Measurements from ENCODE around the gene ARMC2. TPM values are rescaled to one million over a fixed set of nuclear protein-coding genes. Genes with fewer than 3 reads are reported as not detected.
"Not testable (repeated sequence)": the region's sequence is repeated elsewhere in the genome, so short reads cannot be mapped to it uniquely, and the experiment has no call there.

ARMC2 gene
- total and polyA plus RNA-seq, 4 donors = 11.8 to 18.5 (median 14.3) TPM

DNA sequence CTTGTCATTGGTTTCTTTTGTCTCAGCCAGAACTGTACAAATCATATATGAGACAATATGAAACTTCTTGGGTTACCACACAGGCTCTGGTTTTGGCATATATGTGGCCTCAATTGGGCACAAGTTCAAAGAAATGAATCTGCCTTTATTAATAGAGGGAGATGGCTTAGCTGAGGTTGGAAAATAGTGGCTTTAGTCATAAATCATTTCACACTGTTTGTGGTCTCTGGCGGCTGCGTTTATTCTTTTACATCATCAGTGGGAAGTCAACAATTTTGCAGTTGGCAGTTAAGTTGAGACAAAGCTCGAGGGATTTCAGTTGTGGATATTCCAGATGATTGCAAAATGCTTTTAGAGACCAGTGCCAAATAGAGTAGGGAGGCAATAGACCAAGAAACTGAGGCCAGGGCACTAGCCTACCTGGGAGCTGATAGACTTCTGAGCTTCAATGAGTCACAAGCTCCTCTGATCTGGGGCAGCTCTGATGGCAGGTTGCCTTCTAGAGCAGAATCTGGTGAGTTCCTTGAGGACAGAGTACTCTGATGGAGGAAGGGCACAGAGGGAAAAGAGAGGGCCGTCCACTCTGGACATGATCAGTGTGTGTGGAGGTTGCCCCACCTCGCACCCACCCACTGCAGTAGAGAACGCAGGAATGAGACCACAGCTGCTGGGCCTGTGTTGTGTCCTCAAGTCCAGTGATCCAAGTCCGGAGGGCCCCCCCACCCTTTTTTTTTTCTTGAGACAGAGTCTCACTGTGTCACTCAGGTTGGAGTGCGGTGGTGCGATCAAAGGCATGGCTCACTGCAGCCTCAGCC lies 73.5 kb downstream of the ARMC2 start:
- H3K4me1 ChIP-seq (ENCODE audit: control insufficient read depth, insufficient read depth, low read length) = no peaks in the 10 kb centered on the region
- H3K9me3 ChIP-seq (ENCODE audit: control insufficient read depth, insufficient read depth, low read length) = no peaks in the 10 kb centered on the region
- H3K4me3 ChIP-seq (ENCODE audit: low read depth, low read length) = no peak overlapping the region
- H3K27me3 ChIP-seq (ENCODE audit: control insufficient read depth, insufficient read depth, low read length) = no peaks in the 10 kb centered on the region
- DNase-seq (ENCODE audit: low read depth in 4 of 6, low spot score in 6 of 6) = peak in 1 of 6 donors; percentile 21
- 86% methylated on average over 9 of the region's 9 CpGs for WGBS (ENCODE audit: insufficient coverage)
- H3K36me3 ChIP-seq (ENCODE audit: control insufficient read depth, insufficient read depth, low read length) = no peaks in the 10 kb centered on the region
- no peak overlapping the region for H3K27ac ChIP-seq (ENCODE audit: low read depth, low read length)

DNA sequence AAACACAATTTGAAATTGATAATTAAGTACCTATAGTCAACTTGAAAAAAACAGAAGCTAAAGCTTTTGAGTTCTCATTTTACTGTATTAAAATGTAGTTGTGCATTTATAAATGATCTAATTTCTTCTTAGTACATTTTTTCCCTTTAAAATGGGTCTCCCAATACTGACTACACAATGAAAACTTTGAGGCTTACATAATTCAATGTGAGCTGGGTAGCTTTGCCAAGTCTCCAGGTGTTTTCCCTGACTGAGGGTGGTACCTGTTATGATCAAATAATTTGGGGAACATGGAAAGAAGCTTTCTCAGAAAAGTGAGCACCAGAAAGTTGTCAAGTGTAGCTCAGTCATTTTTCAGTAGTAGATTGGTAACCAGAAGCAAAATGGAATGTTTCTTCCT lies 74.3 kb downstream of the ARMC2 start:
- no peak for DNase-seq (ENCODE audit: low read depth in 4 of 6, low spot score in 6 of 6)
- Histone ChIP-seq H3K27me3 (ENCODE audit: control insufficient read depth, insufficient read depth, low read length) (no peaks in the 10 kb centered on the region), H3K4me1 (ENCODE audit: control insufficient read depth, insufficient read depth, low read length) (no peaks in the 10 kb centered on the region), H3K9me3 (ENCODE audit: control insufficient read depth, insufficient read depth, low read length) (no peaks in the 10 kb centered on the region), H3K4me3 (ENCODE audit: low read depth, low read length) (no peak overlapping the region), H3K27ac (ENCODE audit: low read depth, low read length) (no peak overlapping the region), H3K36me3 (ENCODE audit: control insufficient read depth, insufficient read depth, low read length) (no peaks in the 10 kb centered on the region)

DNA sequence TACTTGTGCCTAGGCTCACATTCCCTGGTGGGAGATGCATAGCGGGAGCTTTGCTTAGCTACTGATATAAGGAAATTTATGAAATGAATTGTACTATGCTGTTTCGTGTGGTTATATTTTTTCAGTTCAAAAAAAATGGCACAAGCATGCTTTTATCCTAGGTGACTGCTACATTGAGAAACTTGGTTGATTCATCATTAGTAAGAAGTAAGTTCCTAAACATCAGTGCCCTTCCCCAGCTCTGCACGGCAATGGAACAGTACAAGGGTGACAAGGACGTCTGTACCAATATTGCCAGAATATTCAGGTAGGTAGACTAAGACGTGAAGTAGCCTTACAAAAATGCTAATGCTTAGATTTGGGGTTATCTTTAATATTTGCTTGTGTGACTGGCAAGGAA lies 79.7 kb downstream of the ARMC2 start:
- H3K4me1 ChIP-seq (ENCODE audit: control insufficient read depth, insufficient read depth, low read length) = no peaks in the 10 kb centered on the region
- H3K9me3 ChIP-seq (ENCODE audit: control insufficient read depth, insufficient read depth, low read length) = no peaks in the 10 kb centered on the region
- no peaks in the 10 kb centered on the region for H3K36me3 ChIP-seq (ENCODE audit: control insufficient read depth, insufficient read depth, low read length)
- 83% methylated on average over 1 of the region's 5 CpGs for WGBS (ENCODE audit: insufficient coverage)
- H3K27ac ChIP-seq (ENCODE audit: low read depth, low read length) = no peak overlapping the region
- no peak for DNase-seq (ENCODE audit: low read depth in 4 of 6, low spot score in 6 of 6)
- H3K27me3 ChIP-seq (ENCODE audit: control insufficient read depth, insufficient read depth, low read length) = no peaks in the 10 kb centered on the region
- no peak overlapping the region for H3K4me3 ChIP-seq (ENCODE audit: low read depth, low read length)

DNA sequence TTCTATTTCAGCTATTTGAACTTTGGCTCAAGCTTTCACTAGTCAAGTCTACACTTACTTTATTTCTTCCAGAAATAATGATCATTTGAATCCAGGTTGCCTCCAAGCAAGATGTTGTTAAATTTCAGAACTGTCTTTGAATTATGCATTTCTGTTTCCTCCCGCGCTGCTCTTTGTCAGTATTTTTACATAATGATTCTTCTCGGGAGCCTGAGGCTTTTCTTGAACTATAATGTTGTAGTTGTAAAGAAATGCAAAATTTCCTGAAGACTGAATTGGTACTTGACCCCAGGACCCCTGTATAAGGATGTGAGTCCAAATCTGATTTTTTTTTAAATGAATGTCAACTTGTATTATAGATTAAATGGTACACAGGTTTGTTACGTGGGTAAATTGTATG lies 80.4 kb downstream of the ARMC2 start:
- no peak for DNase-seq (ENCODE audit: low read depth in 4 of 6, low spot score in 6 of 6)
- Histone ChIP-seq H3K4me1 (ENCODE audit: control insufficient read depth, insufficient read depth, low read length) (no peaks in the 10 kb centered on the region), H3K36me3 (ENCODE audit: control insufficient read depth, insufficient read depth, low read length) (no peaks in the 10 kb centered on the region), H3K27me3 (ENCODE audit: control insufficient read depth, insufficient read depth, low read length) (no peaks in the 10 kb centered on the region), H3K27ac (ENCODE audit: low read depth, low read length) (no peak overlapping the region), H3K9me3 (ENCODE audit: control insufficient read depth, insufficient read depth, low read length) (no peaks in the 10 kb centered on the region), H3K4me3 (ENCODE audit: low read depth, low read length) (no peak overlapping the region)
- no CpG with 5 or more reads among the region's 4 CpGs for WGBS (ENCODE audit: insufficient coverage)

DNA sequence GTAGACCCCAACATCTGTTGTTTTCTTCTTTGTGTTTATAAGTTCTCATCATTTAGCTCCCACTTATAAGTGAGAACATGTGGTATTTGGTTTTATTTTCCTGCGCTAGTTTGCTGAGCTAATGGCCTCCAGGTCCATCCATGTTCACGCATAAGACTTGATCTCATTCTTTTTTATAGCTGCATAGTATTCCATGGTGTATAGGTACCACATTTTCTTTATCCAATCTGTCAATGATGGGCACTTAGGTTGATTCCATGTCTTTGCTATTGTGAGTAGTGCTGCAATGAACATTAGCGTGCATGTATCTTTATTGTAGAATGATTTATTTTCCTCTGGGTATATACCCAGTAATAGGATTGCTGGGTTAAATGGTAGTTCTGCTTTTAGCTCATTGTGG lies 82.9 kb downstream of the ARMC2 start:
- not testable (repeated sequence) for DNase-seq (ENCODE audit: low read depth in 4 of 6, low spot score in 6 of 6); H3K9me3 ChIP-seq (ENCODE audit: control insufficient read depth, insufficient read depth, low read length); H3K4me1 ChIP-seq (ENCODE audit: control insufficient read depth, insufficient read depth, low read length); H3K4me3 ChIP-seq (ENCODE audit: low read depth, low read length); H3K36me3 ChIP-seq (ENCODE audit: control insufficient read depth, insufficient read depth, low read length); H3K27me3 ChIP-seq (ENCODE audit: control insufficient read depth, insufficient read depth, low read length); H3K27ac ChIP-seq (ENCODE audit: low read depth, low read length)
- WGBS (ENCODE audit: insufficient coverage) = no CpG with 5 or more reads among the region's 3 CpGs

DNA sequence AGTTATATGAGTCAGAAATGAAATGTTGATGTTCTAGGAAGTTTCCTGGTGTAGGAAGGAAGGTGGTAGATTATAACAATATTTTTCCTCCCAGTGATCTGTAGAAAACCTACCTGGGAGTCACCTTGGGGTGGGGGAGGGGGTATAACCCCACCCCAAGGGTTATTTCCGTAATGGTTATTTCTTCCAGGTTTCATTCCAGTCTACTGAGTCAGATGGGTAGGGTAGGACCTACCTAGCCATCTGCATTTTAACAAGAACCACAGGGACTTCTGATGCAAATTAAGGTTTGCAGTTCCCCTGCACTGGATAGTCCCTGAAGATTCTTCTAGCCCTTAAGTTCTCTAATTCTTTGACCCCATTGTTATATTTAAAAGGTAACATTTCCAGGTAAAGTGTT lies 88.9 kb downstream of the ARMC2 start:
- H3K4me3 ChIP-seq (ENCODE audit: low read depth, low read length) = no peak overlapping the region
- H3K27me3 ChIP-seq (ENCODE audit: control insufficient read depth, insufficient read depth, low read length) = no peaks in the 10 kb centered on the region
- H3K27ac ChIP-seq (ENCODE audit: low read depth, low read length) = no peak overlapping the region
- no peaks in the 10 kb centered on the region for H3K4me1 ChIP-seq (ENCODE audit: control insufficient read depth, insufficient read depth, low read length)
- no peak for DNase-seq (ENCODE audit: low read depth in 4 of 6, low spot score in 6 of 6)
- no peaks in the 10 kb centered on the region for H3K9me3 ChIP-seq (ENCODE audit: control insufficient read depth, insufficient read depth, low read length)
- no CpG with 5 or more reads among the region's 1 CpG for WGBS (ENCODE audit: insufficient coverage)
- no peaks in the 10 kb centered on the region for H3K36me3 ChIP-seq (ENCODE audit: control insufficient read depth, insufficient read depth, low read length)

DNA sequence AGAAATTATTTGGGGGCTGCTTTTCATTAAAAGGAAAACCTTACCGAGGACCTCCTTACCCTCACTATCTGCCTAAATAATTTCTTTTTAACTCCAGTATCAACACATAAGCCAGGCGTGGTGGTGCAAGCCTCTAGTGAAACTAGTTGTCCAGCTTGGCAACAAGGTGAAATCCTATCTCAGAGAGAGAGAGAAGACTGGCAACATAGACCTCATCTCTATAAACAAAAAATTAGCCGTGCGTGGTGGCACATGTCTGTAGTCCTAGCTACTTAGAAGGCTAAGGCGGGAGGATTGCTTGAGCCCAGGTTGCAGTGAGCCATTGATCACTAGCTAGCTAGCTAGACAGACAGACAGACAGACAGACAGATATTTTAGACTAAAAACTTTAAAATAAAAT lies 92.5 kb downstream of the ARMC2 start:
- DNase-seq (ENCODE audit: low read depth in 4 of 6, low spot score in 6 of 6) = no peak
- Histone ChIP-seq H3K4me3 (ENCODE audit: low read depth, low read length) (no peak overlapping the region), H3K27ac (ENCODE audit: low read depth, low read length) (no peak overlapping the region), H3K9me3 (ENCODE audit: control insufficient read depth, insufficient read depth, low read length) (no peaks in the 10 kb centered on the region), H3K36me3 (ENCODE audit: control insufficient read depth, insufficient read depth, low read length) (no peaks in the 10 kb centered on the region), H3K4me1 (ENCODE audit: control insufficient read depth, insufficient read depth, low read length) (peaks cover 9% of the 10 kb centered on the region), H3K27me3 (ENCODE audit: control insufficient read depth, insufficient read depth, low read length) (no peaks in the 10 kb centered on the region)
- WGBS (ENCODE audit: insufficient coverage) = no CpG with 5 or more reads among the region's 5 CpGs

DNA sequence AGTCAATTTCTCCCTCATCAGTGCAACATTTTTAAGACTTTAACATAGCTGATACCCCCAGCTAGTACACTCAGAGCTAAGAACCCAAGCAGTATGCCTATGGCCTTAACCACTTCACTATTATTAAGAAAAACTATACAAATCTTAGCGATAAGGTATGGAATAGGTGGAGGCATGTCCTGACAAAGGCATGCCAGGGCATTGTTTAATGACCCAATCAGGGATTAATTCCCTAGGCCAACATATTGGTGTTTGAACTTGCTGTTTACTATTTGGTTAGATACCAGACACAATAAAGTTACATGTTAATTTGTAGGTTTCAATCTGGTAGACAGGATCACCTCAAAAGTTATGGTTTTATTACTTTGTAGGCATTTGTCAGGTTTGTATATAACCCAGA lies 93.1 kb downstream of the ARMC2 start:
- Histone ChIP-seq H3K4me1 (ENCODE audit: control insufficient read depth, insufficient read depth, low read length) (peaks cover 12% of the 10 kb centered on the region), H3K27ac (ENCODE audit: low read depth, low read length) (no peak overlapping the region), H3K27me3 (ENCODE audit: control insufficient read depth, insufficient read depth, low read length) (no peaks in the 10 kb centered on the region), H3K9me3 (ENCODE audit: control insufficient read depth, insufficient read depth, low read length) (no peaks in the 10 kb centered on the region), H3K4me3 (ENCODE audit: low read depth, low read length) (no peak overlapping the region), H3K36me3 (ENCODE audit: control insufficient read depth, insufficient read depth, low read length) (no peaks in the 10 kb centered on the region)
- WGBS (ENCODE audit: insufficient coverage) = no CpG with 5 or more reads among the region's 1 CpG
- no peak for DNase-seq (ENCODE audit: low read depth in 4 of 6, low spot score in 6 of 6)

DNA sequence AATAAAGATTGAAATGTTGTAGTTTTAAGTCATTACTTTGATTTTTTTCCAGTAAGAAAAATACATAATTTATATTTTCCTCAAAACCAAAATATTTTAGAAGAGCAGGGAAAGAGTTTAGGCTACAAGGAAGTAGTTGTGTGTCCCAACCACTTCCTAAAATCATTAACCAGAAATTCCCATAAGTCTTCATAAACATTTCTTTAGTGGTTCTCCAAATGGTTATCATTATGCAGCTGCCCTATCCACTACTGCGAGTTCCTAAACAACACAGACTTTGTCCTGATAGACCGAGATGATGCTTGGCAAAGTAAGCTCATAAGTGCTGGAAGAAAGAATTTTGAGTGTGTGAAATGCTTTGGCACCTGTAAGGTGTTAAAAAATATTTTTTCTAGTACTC lies 93.6 kb downstream of the ARMC2 start:
- Histone ChIP-seq H3K4me3 (ENCODE audit: low read depth, low read length) (no peak overlapping the region), H3K4me1 (ENCODE audit: control insufficient read depth, insufficient read depth, low read length) (peaks cover 15% of the 10 kb centered on the region), H3K27me3 (ENCODE audit: control insufficient read depth, insufficient read depth, low read length) (no peaks in the 10 kb centered on the region), H3K36me3 (ENCODE audit: control insufficient read depth, insufficient read depth, low read length) (no peaks in the 10 kb centered on the region), H3K9me3 (ENCODE audit: control insufficient read depth, insufficient read depth, low read length) (no peaks in the 10 kb centered on the region), H3K27ac (ENCODE audit: low read depth, low read length) (no peak overlapping the region)
- no peak for DNase-seq (ENCODE audit: low read depth in 4 of 6, low spot score in 6 of 6)
- no CpG with 5 or more reads among the region's 2 CpGs for whole genome bisulfite sequencing (ENCODE audit: insufficient coverage)

Data from spinal cord (tissue), 10 donors.